Peyer's patch (tissue), 4 donors: Measurements from ENCODE around the gene ALKBH6. TPM values are rescaled to one million over a fixed set of nuclear protein-coding genes. Genes with fewer than 3 reads are reported as not detected.

ENCODE experiments used
- DNase-seq, 3 donors: peaks; one replicate each; pipeline ENCODE4 v3.0.0-alpha.2; 2017 to 2019
- H3K27ac ChIP-seq, 4 donors: fragments of 200-600 bp; sonication (generic); one replicate each; pipeline ENCODE4 v1.5.1; 2016 to 2019
- H3K27me3 ChIP-seq, 2 donors: fragments of 200-600 bp; sonication (generic); one replicate each; pipeline ENCODE4 v1.5.1; 2019
- H3K36me3 ChIP-seq, 3 donors: fragments of 200-600 bp; sonication (generic); one replicate each; pipeline ENCODE4 v1.5.1; 2016 to 2019
- H3K4me1 ChIP-seq, 4 donors: fragments of 200-600 bp; sonication (generic); one replicate each; pipeline ENCODE4 v1.5.1; 2016 to 2019
- H3K4me3 ChIP-seq, 4 donors: fragments of 200-600 bp; sonication (generic); 1 replicate in 3 of 4; 2 replicates in 1 of 4; pipeline ENCODE4 v1.5.1; 2016 to 2019; ENCODE audit warnings: mild to moderate bottlenecking in 1 of 4
- H3K9me3 ChIP-seq, 4 donors: fragments of 200-600 bp; sonication (generic); one replicate each; pipeline ENCODE4 v1.5.1; 2016 to 2019; ENCODE audit warnings: mild to moderate bottlenecking in 1 of 4
- CTCF ChIP-seq, 6 experiments: fragments of 450-650 bp in 4 of 6; fragments of 200-600 bp in 2 of 6; sonication (generic) in 1 of 6; IDR thresholded peaks; one replicate each; pipeline ENCODE4 v1.5.1; 2017 to 2019; ENCODE audit warnings: antibody characterized with exemption in 6 of 6, mild to moderate bottlenecking in 3 of 6, moderate library complexity in 1 of 6
- POLR2A ChIP-seq, 2 donors: fragments of 450-650 bp; IDR thresholded peaks; one replicate each; pipeline ENCODE4 v1.5.1; 2017; ENCODE audit warnings: antibody characterized with exemption in 2 of 2, mild to moderate bottlenecking in 2 of 2, moderate library complexity in 2 of 2
- total RNA-seq, 4 donors: library from RNA; depleted of rRNA; stranded (reverse); fragments of >200 nt; gene quantifications; one replicate each; pipeline ENCODE4 v1.1.0, GENCODE V29; 2016

ALKBH6 gene
- total RNA-seq, 4 donors from 2014 or later: 26.4 to 56.9 (median 39.8) TPM

GRCh38 chr19:36054733-36055686, 41.0 kb upstream of the ALKBH6 start, which contains the start of gene WDR62:
Gene WDR62 (plus strand): TSS chr19:36054897. CDS start chr19:36054972, 75 bp downstream.
- DNase-seq: peak; percentile 92 to 97 (median 96)
- peaks cover 0 to 21% (median 2%) of the 10 kb centered on the region in 4 donors for H3K4me1 ChIP-seq
- no peaks in the 10 kb centered on the region for H3K27me3 ChIP-seq
- no peaks in the 10 kb centered on the region for H3K36me3 ChIP-seq
- H3K27ac ChIP-seq: peak within 1 kb of the TSS; percentile 87 to 99 (median 95)
- no peaks in the 10 kb centered on the region for H3K9me3 ChIP-seq
- TF ChIP-seq CTCF (IDR thresholded peaks at IDR 0.05): no peak
- no peak for TF ChIP-seq POLR2A (IDR thresholded peaks at IDR 0.05)
- peak within 1 kb of the TSS; percentile 55 to 85 (median 73) for H3K4me3 ChIP-seq

- Histone ChIP-seq H3K9me3 (no peaks in the 10 kb centered on the region), H3K27ac (peak within 1 kb of the TSS; percentile 87 to 99 (median 95)), H3K4me3 (peak within 1 kb of the TSS; percentile 55 to 85 (median 73)), H3K27me3 (no peaks in the 10 kb centered on the region), H3K36me3 (no peaks in the 10 kb centered on the region), H3K4me1 (peaks cover 0 to 19% (median 2%) of the 10 kb centered on the region in 4 donors)
- DNase-seq: peak; percentile 100
- TF ChIP-seq POLR2A (IDR thresholded peaks at IDR 0.05): peak; percentile 70 to 71
- peak; percentile 12 to 77 (median 55) for TF ChIP-seq CTCF (IDR thresholded peaks at IDR 0.05)
These were observed 40.2 kb upstream of the ALKBH6 start, which contains the start of gene THAP8 for GRCh38 chr19:36054119-36054732. Gene THAP8 (minus strand): TSS chr19:36054285. CDS start chr19:36054217, 68 bp downstream.

- Histone ChIP-seq H3K36me3 (no peaks in the 10 kb centered on the region), H3K27ac (no peak overlapping the region), H3K4me3 (no peak overlapping the region), H3K4me1 (peaks cover 0 to 11% (median 2%) of the 10 kb centered on the region in 4 donors), H3K9me3 (no peaks in the 10 kb centered on the region), H3K27me3 (no peaks in the 10 kb centered on the region)
- DNase-seq: no peak
- no peak for TF ChIP-seq POLR2A (IDR thresholded peaks at IDR 0.05)
- TF ChIP-seq CTCF (IDR thresholded peaks at IDR 0.05): no peak
These were observed 37.6 kb upstream of the ALKBH6 start for GRCh38 chr19:36051637-36052036.

GRCh38 chr19:36051236-36051635, 37.2 kb upstream of the ALKBH6 start:
- no peak for DNase-seq
- Histone ChIP-seq H3K4me1 (peaks cover 0 to 11% (median 2%) of the 10 kb centered on the region in 4 donors), H3K27me3 (no peaks in the 10 kb centered on the region), H3K36me3 (no peaks in the 10 kb centered on the region), H3K9me3 (no peaks in the 10 kb centered on the region), H3K27ac (no peak overlapping the region), H3K4me3 (no peak overlapping the region)
- TF ChIP-seq CTCF (IDR thresholded peaks at IDR 0.05): no peak

- DNase-seq: no peak
- no peaks in the 10 kb centered on the region for H3K9me3 ChIP-seq
- H3K27me3 ChIP-seq: no peaks in the 10 kb centered on the region
- no peak for TF ChIP-seq POLR2A (IDR thresholded peaks at IDR 0.05)
- no peak for TF ChIP-seq CTCF (IDR thresholded peaks at IDR 0.05)
- no peak overlapping the region for H3K27ac ChIP-seq
- H3K4me1 ChIP-seq: peaks cover 0 to 3% (median 0%) of the 10 kb centered on the region in 4 donors
- H3K36me3 ChIP-seq: no peaks in the 10 kb centered on the region
- no peak overlapping the region for H3K4me3 ChIP-seq
These were observed 35.2 kb upstream of the ALKBH6 start for GRCh38 chr19:36049080-36049698.
